Measurements from ENCODE around the gene DPM3.

- TF ChIP-seq EZH2 (IDR thresholded peaks at IDR 0.05; ENCODE audit: borderline replicate concordance, low read length), result no peak
- no peak for TF ChIP-seq CTCF (conservative IDR thresholded peaks at IDR 0.05 in 1 of 2, IDR thresholded peaks at IDR 0.05 in 1 of 2; ENCODE audit: extremely low read depth in 1 of 2, insufficient read depth in 1 of 2, low read depth in 1 of 2, low read length in 2 of 2)
Observed at GRCh38 chr1:155168456-155169210, 28.3 kb upstream of the DPM3 start.
